Testis (tissue), 2 donors: ENCODE results near the gene NOSIP.

Source experiments
- CTCF ChIP-seq, 3 experiments: fragments of 450-650 bp in 2 of 3; fragments of 200-600 bp in 1 of 3; sonication (generic) in 1 of 3; IDR thresholded peaks; one replicate each; pipeline ENCODE4 v1.5.1; 2016 to 2019; ENCODE audit warnings: antibody characterized with exemption in 3 of 3, mild to moderate bottlenecking in 2 of 3, moderate library complexity in 1 of 3
- POLR2A ChIP-seq: fragments of 450-650 bp; IDR thresholded peaks from one replicate; pipeline ENCODE4 v1.6.1; 2017; ENCODE audit warnings: antibody characterized with exemption, mild to moderate bottlenecking, moderate library complexity

GRCh38 chr19:49609499-49610092 is 29.2 kb upstream of the NOSIP start:
- TF ChIP-seq POLR2A (no peak), CTCF (IDR thresholded peaks at IDR 0.05) (no peak)
